HCT116 (cell line): ENCODE data around the gene IQGAP2.

Experiments
- CTCF ChIP-seq, 3 experiments: fragments of 200-600 bp in 1 of 3; sonication (generic) in 1 of 3; IDR thresholded peaks in 2 of 3; conservative IDR thresholded peaks in 1 of 3; 2 replicates each; pipeline ENCODE4 v1.5.1; 2012 to 2017; ENCODE audit warnings: low read depth in 2 of 3, low read length in 2 of 3, antibody characterized with exemption in 1 of 3, borderline replicate concordance in 1 of 3, control low read depth in 1 of 3, mild to moderate bottlenecking in 1 of 3, mixed read lengths in 1 of 3, mixed run types in 1 of 3, moderate library complexity in 1 of 3; ENCODE audit not compliant: insufficient read depth in 1 of 3
- EZH2 ChIP-seq: fragments of 200-600 bp; sonication (generic); IDR thresholded peaks from 2 replicates; pipeline ENCODE4 v1.6.1; 2017; ENCODE audit warnings: antibody characterized with exemption, mixed run types
- EZH2phosphoT487 ChIP-seq: fragments of 200-600 bp; IDR thresholded peaks from 2 replicates; pipeline ENCODE4 v1.6.1; 2018; ENCODE audit warnings: antibody characterized with exemption, borderline replicate concordance
- FOSL1 ChIP-seq: IDR thresholded peaks from 2 replicates; pipeline ENCODE4 v1.6.1; 2012; ENCODE audit warnings: low read depth
- POLR2A ChIP-seq: IDR thresholded peaks from 2 replicates; pipeline ENCODE4 v1.7.0; 2011; ENCODE audit warnings: borderline replicate concordance; ENCODE audit not compliant: insufficient read depth, insufficient read length; ENCODE audit errors: extremely low read depth
- RAD21 ChIP-seq: IDR thresholded peaks from 2 replicates; pipeline ENCODE4 v1.6.1; 2012; ENCODE audit warnings: low read depth, mild to moderate bottlenecking
- REST ChIP-seq: IDR thresholded peaks from 2 replicates; pipeline ENCODE4 v1.6.1; 2012; ENCODE audit warnings: low read depth
- SRF ChIP-seq: IDR thresholded peaks from 2 replicates; pipeline ENCODE4 v1.6.1; 2012; ENCODE audit warnings: low read depth
- YY1 ChIP-seq: IDR thresholded peaks from 2 replicates; pipeline ENCODE4 v1.6.1; 2011; ENCODE audit warnings: low read length, low read depth, moderate library complexity, mild to moderate bottlenecking; ENCODE audit not compliant: insufficient replicate concordance; ENCODE audit errors: extremely low read depth
- ZFX ChIP-seq: fragments of 450-650 bp; IDR thresholded peaks from 2 replicates; pipeline ENCODE4 v1.6.1; 2017

GRCh38 chr5:76679231-76679630 lies 276.1 kb downstream of the IQGAP2 start:
- no peak for TF ChIP-seq CTCF (IDR thresholded peaks at IDR 0.05 in 2 of 3, conservative IDR thresholded peaks at IDR 0.05 in 1 of 3; ENCODE audit: borderline replicate concordance in 1 of 3, insufficient read depth in 1 of 3, low read depth in 2 of 3, low read length in 2 of 3)
- TF ChIP-seq POLR2A: no peak
- no peak for TF ChIP-seq EZH2phosphoT487
- no peak for TF ChIP-seq REST
- TF ChIP-seq YY1: no peak
- TF ChIP-seq SRF: no peak
- no peak for TF ChIP-seq FOSL1
- TF ChIP-seq RAD21: no peak
- TF ChIP-seq ZFX: no peak
- TF ChIP-seq EZH2: no peak
